SK-N-SH (cell line): ENCODE measurements around the gene ERC2. TPM values are rescaled to one million over a fixed set of nuclear protein-coding genes. Genes with fewer than 3 reads are reported as not detected.

Experiments
- CTCF ChIA-PET: fragments of 300-600, 350-600 bp; formaldehyde crosslinking; extraction: SDS; loops from one replicate; lab custom pipeline; 2021; lab: Yijun Ruan, JAX
- POLR2A ChIA-PET: fragments of 350-600 bp; sonication (Branson Sonifier 250); formaldehyde crosslinking; extraction: SDS; loops from one replicate; lab custom pipeline; 2020; ENCODE audit warnings: antibody characterized with exemption, inconsistent platforms; lab: Yijun Ruan, JAX
- DNase-seq: peaks from one replicate; pipeline ENCODE4 v3.0.0; 2012
- H2AFZ ChIP-seq: fragments of 200-600 bp; sonication (generic); 2 replicates; pipeline ENCODE4 v1.8.1; 2016; ENCODE audit warnings: antibody characterized with exemption, mild to moderate bottlenecking, low read depth
- H3F3A ChIP-seq: fragments of 200-600 bp; sonication (generic); replicated peaks from 2 replicates; pipeline ENCODE3; 2016; ENCODE audit warnings: antibody characterized with exemption, mild to moderate bottlenecking; ENCODE audit not compliant: insufficient read depth
- H3K27ac ChIP-seq, 2 experiments: fragments of 200-500 bp in 1 of 2; fragments of 200-600 bp in 1 of 2; sonication (Bioruptor generic) in 1 of 2; sonication (generic), shearing (Covaris generic) in 1 of 2; 2 replicates each; pipeline versions ENCODE4 v1.5.1 to v1.6.1; 2014 to 2016; ENCODE audit warnings: low read depth in 2 of 2, inconsistent platforms in 1 of 2, low read length in 1 of 2, mild to moderate bottlenecking in 1 of 2, mixed read lengths in 1 of 2
- H3K27me3 ChIP-seq: fragments of 200-600 bp; sonication (generic), shearing (Covaris generic); 2 replicates; pipeline ENCODE4 v1.6.1; 2016; ENCODE audit warnings: mixed run types; ENCODE audit not compliant: insufficient read depth
- H3K36me3 ChIP-seq, 2 experiments: fragments of 200-500 bp in 1 of 2; fragments of 200-600 bp in 1 of 2; sonication (Bioruptor generic) in 1 of 2; sonication (generic) in 1 of 2; replicated peaks in 1 of 2; 2 replicates each; pipeline versions ENCODE3 to v1.5.1; 2014 to 2016; ENCODE audit warnings: low read length in 1 of 2, mild to moderate bottlenecking in 1 of 2; ENCODE audit not compliant: insufficient read depth in 2 of 2, control insufficient read depth in 1 of 2
- H3K4me1 ChIP-seq, 2 experiments: fragments of 200-500 bp in 1 of 2; fragments of 200-600 bp in 1 of 2; sonication (Bioruptor generic) in 1 of 2; sonication (generic), shearing (Covaris generic) in 1 of 2; 2 replicates each; pipeline versions ENCODE4 v1.5.1 to v1.6.1; 2014 to 2016; ENCODE audit warnings: low read depth in 1 of 2, low read length in 1 of 2, mixed run types in 1 of 2; ENCODE audit not compliant: insufficient read depth in 2 of 2, control insufficient read depth in 1 of 2
- H3K4me2 ChIP-seq: fragments of 200-600 bp; sonication (generic), shearing (Covaris generic); 2 replicates; pipeline ENCODE4 v1.6.1; 2017; ENCODE audit warnings: mixed run types
- H3K4me3 ChIP-seq, 2 experiments: fragments of 200-500 bp in 1 of 2; fragments of 200-600 bp in 1 of 2; sonication (Bioruptor generic) in 1 of 2; sonication (generic), shearing (Covaris generic) in 1 of 2; 2 replicates each; pipeline versions ENCODE4 v1.5.1 to v1.8.1; 2014 to 2016; ENCODE audit warnings: low read depth in 2 of 2, inconsistent platforms in 1 of 2, low read length in 1 of 2, mild to moderate bottlenecking in 1 of 2, mixed read lengths in 1 of 2, moderate library complexity in 1 of 2
- H3K79me2 ChIP-seq: fragments of 200-600 bp; sonication (generic); 2 replicates; pipeline ENCODE4 v1.8.1; 2017; ENCODE audit warnings: mild to moderate bottlenecking; ENCODE audit not compliant: insufficient read depth
- H3K9ac ChIP-seq: fragments of 200-600 bp; sonication (generic); 2 replicates; pipeline ENCODE4 v1.6.1; 2017; ENCODE audit warnings: mixed run types
- H3K9me2 ChIP-seq: fragments of 200-600 bp; sonication (generic); 2 replicates; pipeline ENCODE4 v1.6.1; 2017; ENCODE audit warnings: mixed run types
- H3K9me3 ChIP-seq: fragments of 200-600 bp; sonication (generic); 2 replicates; pipeline ENCODE4 v1.6.1; 2017; ENCODE audit warnings: mixed run types, mild to moderate bottlenecking, moderate library complexity
- H4K20me1 ChIP-seq: fragments of 200-600 bp; sonication (generic); 2 replicates; pipeline ENCODE4 v1.6.1; 2017; ENCODE audit warnings: mild to moderate bottlenecking, mixed run types; ENCODE audit not compliant: insufficient read depth
- EP300 ChIP-seq, 2 experiments: IDR thresholded peaks; 2 replicates each; pipeline versions ENCODE4 v1.4.0 to v1.6.1; 2012; ENCODE audit warnings: borderline replicate concordance in 1 of 2, low read depth in 1 of 2, low read length in 1 of 2
- FOXM1 ChIP-seq: IDR thresholded peaks from 2 replicates; pipeline ENCODE4 v1.4.0; 2012; ENCODE audit warnings: low read depth, mild to moderate bottlenecking
- JUND ChIP-seq: IDR thresholded peaks from 2 replicates; pipeline ENCODE4 v1.4.0; 2012
- MEF2A ChIP-seq: IDR thresholded peaks from 2 replicates; pipeline ENCODE4 v1.4.0; 2012; ENCODE audit warnings: low read depth, borderline replicate concordance
- NRF1 ChIP-seq: IDR thresholded peaks from 2 replicates; pipeline ENCODE4 v1.6.1; 2012; ENCODE audit warnings: low read depth, mild to moderate bottlenecking, low read length
- WGBS: methylation state at CpG from one replicate; pipeline ENCODE4 v1.1.6; 2017; ENCODE audit warnings: low lambda C conversion rate; 5-methylcytosine and 5-hydroxymethylcytosine counted together
- polyA plus RNA-seq, 3 experiments: library from polyadenylated mRNA; depleted of rRNA; stranded (reverse); fragments of >200 nt; gene quantifications; 2 replicates each; pipeline ENCODE4 v1.2.3, GENCODE V29; 2012
- TF ChIP-seq, protein P1 (sequence below): IDR thresholded peaks from 2 replicates; pipeline ENCODE4 v1.4.0; 2012; ENCODE audit warnings: low read depth, borderline replicate concordance

ERC2 gene
- polyA plus RNA-seq, 1 of the 3 experiments (the other 2 are of a cell fraction) = 1.6 TPM

GRCh38 chr3:55489798-55490132 lies 978.5 kb downstream of the ERC2 start:
- H3K4me1 ChIP-seq = peaks cover 11 to 30% of the 10 kb centered on the region in 2 experiments
- 94% methylated on average over 9 of the region's 17 CpGs for WGBS
- no peaks in the 10 kb centered on the region for H3K27me3 ChIP-seq
- DNase-seq = no peak
- no peak for TF ChIP-seq JUND
- TF ChIP-seq, protein P1, sequence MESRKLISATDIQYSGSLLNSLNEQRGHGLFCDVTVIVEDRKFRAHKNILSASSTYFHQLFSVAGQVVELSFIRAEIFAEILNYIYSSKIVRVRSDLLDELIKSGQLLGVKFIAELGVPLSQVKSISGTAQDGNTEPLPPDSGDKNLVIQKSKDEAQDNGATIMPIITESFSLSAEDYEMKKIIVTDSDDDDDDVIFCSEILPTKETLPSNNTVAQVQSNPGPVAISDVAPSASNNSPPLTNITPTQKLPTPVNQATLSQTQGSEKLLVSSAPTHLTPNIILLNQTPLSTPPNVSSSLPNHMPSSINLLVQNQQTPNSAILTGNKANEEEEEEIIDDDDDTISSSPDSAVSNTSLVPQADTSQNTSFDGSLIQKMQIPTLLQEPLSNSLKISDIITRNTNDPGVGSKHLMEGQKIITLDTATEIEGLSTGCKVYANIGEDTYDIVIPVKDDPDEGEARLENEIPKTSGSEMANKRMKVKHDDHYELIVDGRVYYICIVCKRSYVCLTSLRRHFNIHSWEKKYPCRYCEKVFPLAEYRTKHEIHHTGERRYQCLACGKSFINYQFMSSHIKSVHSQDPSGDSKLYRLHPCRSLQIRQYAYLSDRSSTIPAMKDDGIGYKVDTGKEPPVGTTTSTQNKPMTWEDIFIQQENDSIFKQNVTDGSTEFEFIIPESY = no peak
- H4K20me1 ChIP-seq = no peaks in the 10 kb centered on the region
- POLR2A ChIA-PET = no interaction called here
- no peak overlapping the region for H3K9ac ChIP-seq
- H3K36me3 ChIP-seq = no peaks in the 10 kb centered on the region
- H3K79me2 ChIP-seq = peaks cover 32% of the 10 kb centered on the region
- H3K4me2 ChIP-seq = no peak overlapping the region
- no peak overlapping the region for H2AFZ ChIP-seq
- H3F3A ChIP-seq = peaks cover 18% of the 10 kb centered on the region
- H3K4me3 ChIP-seq = no peak overlapping the region
- no peak overlapping the region for H3K27ac ChIP-seq
- CTCF ChIA-PET = interaction anchor here (0.7 kb wide), 1 partner anchor 257 kb away, joined by 4 read pairs; no protein-coding TSS in a partner anchor
- H3K9me3 ChIP-seq = no peaks in the 10 kb centered on the region
- H3K9me2 ChIP-seq = no peaks in the 10 kb centered on the region

GRCh38 chr3:55488398-55489055 lies 979.7 kb downstream of the ERC2 start:
- H3K4me2 ChIP-seq = peak overlapping the region; percentile 98
- peak; percentile 79 for DNase-seq
- H3K4me1 ChIP-seq = peaks cover 11 to 30% of the 10 kb centered on the region in 2 experiments
- H3K9me3 ChIP-seq = no peaks in the 10 kb centered on the region
- H3K9ac ChIP-seq = peak overlapping the region; percentile 96
- TF ChIP-seq EP300 (IDR thresholded peaks at IDR 0.05; ENCODE audit: borderline replicate concordance in 1 of 2, low read depth in 1 of 2, low read length in 1 of 2) (no peak), FOXM1 (no peak), MEF2A (no peak), NRF1 (peak; percentile 77)
- no peaks in the 10 kb centered on the region for H4K20me1 ChIP-seq
- no peaks in the 10 kb centered on the region for H3K27me3 ChIP-seq
- peak overlapping the region; percentile 63 to 88; a peak in 3 of 4 replicates for H3K27ac ChIP-seq
- CTCF ChIA-PET = interaction anchor here (1.0 to 2.7 kb wide), 2 partner anchors 453 to 554 kb away, joined by 3 to 14 read pairs; no protein-coding TSS in a partner anchor
- WGBS = 7% methylated on average over 11 of the region's 30 CpGs
- POLR2A ChIA-PET = interaction anchor here (0.6 kb wide), 1 partner anchor 168 kb away, joined by 3 read pairs; no protein-coding TSS in a partner anchor
- no peaks in the 10 kb centered on the region for H3K9me2 ChIP-seq
- H3K36me3 ChIP-seq = peaks cover under 1 to 1% of the 10 kb centered on the region in 2 experiments
- peak overlapping the region; percentile 97 for H2AFZ ChIP-seq
- peaks cover 44% of the 10 kb centered on the region for H3K79me2 ChIP-seq
- peaks cover 18% of the 10 kb centered on the region for H3F3A ChIP-seq
- H3K4me3 ChIP-seq = peak overlapping the region; percentile 78 to 83
